WERI-Rb-1 (cell line): ENCODE data around the gene C8A.

ENCODE experiments used
- DNase-seq: peaks from one replicate; pipeline ENCODE4 v3.0.0-alpha.2; 2020
- H3K27ac ChIP-seq: fragments of 250-450 bp; sonication (Bioruptor Pico); 2 replicates; pipeline ENCODE4 v1.5.1; 2020; ENCODE audit warnings: mild to moderate bottlenecking, moderate library complexity
- H3K27me3 ChIP-seq: fragments of 250-450 bp; sonication (Bioruptor Pico); 2 replicates; pipeline ENCODE4 v1.5.1; 2021; ENCODE audit warnings: mild to moderate bottlenecking, low read depth, moderate library complexity; ENCODE audit not compliant: insufficient read depth, severe bottlenecking
- H3K36me3 ChIP-seq: fragments of 250-450 bp; sonication (Bioruptor Pico); 2 replicates; pipeline ENCODE4 v1.5.1; 2020; ENCODE audit warnings: mild to moderate bottlenecking, moderate library complexity
- H3K4me3 ChIP-seq: 2 replicates; pipeline ENCODE4 v1.5.1; 2011; ENCODE audit warnings: low read depth, mild to moderate bottlenecking, control low read depth, low read length
- H3K9me3 ChIP-seq: fragments of 250-450 bp; sonication (Bioruptor Pico); 2 replicates; pipeline ENCODE4 v1.5.1; 2021; ENCODE audit warnings: mild to moderate bottlenecking, moderate library complexity; ENCODE audit not compliant: severe bottlenecking
- TF ChIP-seq, protein P1 (sequence below): IDR thresholded peaks from 2 replicates; pipeline ENCODE4 v1.5.1; 2011; ENCODE audit warnings: low read depth, mild to moderate bottlenecking, control low read depth, inconsistent platforms, low read length

Gene C8A

DNA sequence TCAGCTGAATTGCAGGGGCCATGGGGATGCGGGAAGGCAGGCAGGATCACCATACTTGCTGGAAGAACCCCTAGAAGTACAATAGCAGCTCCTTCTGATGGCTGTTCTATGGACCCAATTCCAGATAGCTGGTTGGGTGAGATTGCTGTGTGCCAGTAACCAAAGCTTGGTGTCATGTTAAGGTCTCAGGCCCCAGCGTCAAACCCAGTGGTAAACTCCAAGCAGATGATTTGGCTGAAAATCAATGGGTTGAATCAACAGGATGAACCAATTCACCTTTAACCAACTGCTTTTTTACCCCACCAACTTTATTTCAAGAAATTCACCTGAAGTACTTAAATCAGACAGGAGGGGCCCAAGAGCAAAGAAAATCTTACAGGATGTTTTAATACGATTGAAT, 73.4 kb downstream of the C8A start:
- Histone ChIP-seq H3K4me3 (no peak overlapping the region), H3K27me3 (peaks cover 3% of the 10 kb centered on the region), H3K27ac (no peak overlapping the region), H3K9me3 (no peaks in the 10 kb centered on the region), H3K36me3 (no peaks in the 10 kb centered on the region)
- TF ChIP-seq, protein P1, sequence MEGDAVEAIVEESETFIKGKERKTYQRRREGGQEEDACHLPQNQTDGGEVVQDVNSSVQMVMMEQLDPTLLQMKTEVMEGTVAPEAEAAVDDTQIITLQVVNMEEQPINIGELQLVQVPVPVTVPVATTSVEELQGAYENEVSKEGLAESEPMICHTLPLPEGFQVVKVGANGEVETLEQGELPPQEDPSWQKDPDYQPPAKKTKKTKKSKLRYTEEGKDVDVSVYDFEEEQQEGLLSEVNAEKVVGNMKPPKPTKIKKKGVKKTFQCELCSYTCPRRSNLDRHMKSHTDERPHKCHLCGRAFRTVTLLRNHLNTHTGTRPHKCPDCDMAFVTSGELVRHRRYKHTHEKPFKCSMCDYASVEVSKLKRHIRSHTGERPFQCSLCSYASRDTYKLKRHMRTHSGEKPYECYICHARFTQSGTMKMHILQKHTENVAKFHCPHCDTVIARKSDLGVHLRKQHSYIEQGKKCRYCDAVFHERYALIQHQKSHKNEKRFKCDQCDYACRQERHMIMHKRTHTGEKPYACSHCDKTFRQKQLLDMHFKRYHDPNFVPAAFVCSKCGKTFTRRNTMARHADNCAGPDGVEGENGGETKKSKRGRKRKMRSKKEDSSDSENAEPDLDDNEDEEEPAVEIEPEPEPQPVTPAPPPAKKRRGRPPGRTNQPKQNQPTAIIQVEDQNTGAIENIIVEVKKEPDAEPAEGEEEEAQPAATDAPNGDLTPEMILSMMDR: no peak
- no peak for DNase-seq

DNA sequence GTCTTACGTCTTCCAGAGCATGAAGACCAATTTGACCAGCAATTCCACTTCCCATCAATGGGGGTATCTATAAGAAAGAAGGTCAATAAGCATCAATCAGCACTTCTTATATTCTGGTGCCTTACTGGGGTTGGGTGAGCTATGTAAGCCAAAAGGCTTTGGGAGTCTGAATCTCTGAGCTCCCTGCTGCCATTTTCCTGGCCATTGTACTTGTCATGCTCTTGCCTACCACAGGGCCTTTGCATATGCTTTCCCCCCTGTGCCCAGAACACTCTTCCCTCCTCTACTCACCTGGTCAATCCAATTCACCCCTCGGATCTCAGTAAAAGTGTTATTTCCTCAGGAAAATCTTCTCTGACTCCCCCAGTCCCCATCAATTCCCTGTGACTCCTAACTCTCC, 74.9 kb downstream of the C8A start:
- no peak overlapping the region for H3K27ac ChIP-seq
- TF ChIP-seq, protein P1: no peak
- no peak for DNase-seq
- no peaks in the 10 kb centered on the region for H3K9me3 ChIP-seq
- peaks cover 3% of the 10 kb centered on the region for H3K27me3 ChIP-seq
- no peaks in the 10 kb centered on the region for H3K36me3 ChIP-seq
- H3K4me3 ChIP-seq: no peak overlapping the region

DNA sequence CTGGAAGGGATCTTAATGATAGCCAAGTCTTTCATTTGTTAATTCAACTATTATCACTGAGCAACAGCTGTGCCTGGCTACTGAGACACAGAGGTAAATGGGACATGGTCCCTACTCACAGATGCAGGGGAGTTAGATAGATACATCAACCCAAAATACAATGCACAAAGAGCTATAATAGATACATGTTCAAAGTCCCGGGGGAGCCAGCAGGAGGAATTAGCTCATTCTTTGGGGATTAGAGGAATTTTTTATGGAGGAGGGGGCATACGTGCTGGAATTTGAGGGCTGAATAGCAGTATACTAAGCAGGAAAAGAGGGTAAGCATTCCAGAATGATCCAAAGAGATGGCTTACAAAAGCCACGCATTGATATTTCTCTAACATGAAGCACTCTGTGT, 76.6 kb downstream of the C8A start:
- Histone ChIP-seq H3K27ac (no peak overlapping the region), H3K27me3 (peaks cover 7% of the 10 kb centered on the region), H3K4me3 (no peak overlapping the region), H3K36me3 (no peaks in the 10 kb centered on the region), H3K9me3 (no peaks in the 10 kb centered on the region)
- DNase-seq: no peak
- TF ChIP-seq, protein P1: no peak

DNA sequence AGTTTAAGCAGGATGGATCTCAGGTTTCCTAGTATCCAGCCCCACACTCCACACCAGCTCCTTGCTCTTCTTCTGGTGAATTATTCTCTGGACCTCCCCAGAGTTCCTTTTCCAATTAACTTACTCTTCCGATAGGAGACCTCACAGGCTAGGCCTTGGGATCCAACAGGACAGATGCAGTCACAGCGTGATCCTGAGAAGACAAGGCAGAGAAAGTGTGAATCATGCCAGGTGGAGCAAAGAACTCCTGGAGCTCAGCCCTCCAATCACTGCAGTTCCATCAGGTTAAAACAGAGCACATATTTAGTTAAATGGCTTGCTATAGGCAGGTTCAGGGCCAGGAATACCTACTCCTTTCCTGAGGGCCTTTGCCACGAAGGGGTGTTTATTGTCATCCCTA, 77.1 kb downstream of the C8A start:
- Histone ChIP-seq H3K9me3 (no peaks in the 10 kb centered on the region), H3K27ac (no peak overlapping the region), H3K27me3 (peaks cover 4% of the 10 kb centered on the region), H3K36me3 (no peaks in the 10 kb centered on the region), H3K4me3 (no peak overlapping the region)
- TF ChIP-seq, protein P1: no peak
- DNase-seq: no peak

DNA sequence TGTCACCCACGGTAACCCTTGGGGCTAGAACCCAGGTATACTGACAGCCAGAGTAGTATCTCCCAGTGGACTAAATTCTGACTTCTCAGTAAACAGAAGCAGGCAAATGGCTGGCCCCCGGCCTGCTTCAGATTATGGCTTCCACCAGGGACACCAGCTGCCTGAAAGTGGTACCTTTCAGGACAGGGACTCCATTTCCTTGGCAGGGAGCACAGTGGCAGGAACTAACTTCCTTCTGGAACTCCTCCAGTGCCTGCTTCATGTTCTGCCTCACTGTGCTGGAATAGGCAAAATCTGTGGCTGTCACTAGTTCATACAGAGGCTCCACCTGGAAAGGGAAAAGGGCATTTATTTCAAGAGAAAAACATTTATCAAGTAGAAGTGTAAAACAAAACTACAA, 78.6 kb downstream of the C8A start:
- H3K27me3 ChIP-seq: peaks cover 4% of the 10 kb centered on the region
- DNase-seq: no peak
- H3K9me3 ChIP-seq: no peaks in the 10 kb centered on the region
- H3K27ac ChIP-seq: no peak overlapping the region
- H3K4me3 ChIP-seq: no peak overlapping the region
- TF ChIP-seq, protein P1: no peak
- H3K36me3 ChIP-seq: no peaks in the 10 kb centered on the region

DNA sequence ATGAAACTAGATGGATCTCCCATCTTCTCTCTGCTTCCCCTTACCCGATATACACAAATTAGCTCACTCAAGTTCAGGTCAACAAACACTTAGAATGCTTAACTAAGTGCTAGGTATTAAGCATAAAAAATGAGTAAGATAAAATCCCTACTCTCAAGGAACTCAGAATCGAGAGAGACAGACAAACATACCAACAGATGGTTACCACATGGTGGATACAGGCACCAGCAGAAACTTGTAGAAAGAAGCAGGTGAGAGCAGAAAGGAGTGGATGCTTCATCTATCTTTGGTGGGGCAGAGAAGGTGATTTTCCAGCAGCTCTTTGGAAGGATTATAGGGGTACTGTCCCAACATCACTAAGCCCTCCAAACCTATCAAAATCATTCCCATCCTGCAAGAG, 79.0 kb downstream of the C8A start:
- Histone ChIP-seq H3K27ac (no peak overlapping the region), H3K36me3 (no peaks in the 10 kb centered on the region), H3K27me3 (peaks cover 4% of the 10 kb centered on the region), H3K9me3 (no peaks in the 10 kb centered on the region), H3K4me3 (no peak overlapping the region)
- TF ChIP-seq, protein P1: no peak
- DNase-seq: no peak
